ENCODE measurements around the gene ATXN2L.

The ATXN2L gene

GRCh38 chr16:28869201-28869600, 46.4 kb downstream of the ATXN2L start:
- TF ChIP-seq ZBTB7A (IDR thresholded peaks at IDR 0.05; ENCODE audit: low read depth) (no peak), TEAD4 (IDR thresholded peaks at IDR 0.05) (no peak), EP300 (IDR thresholded peaks at IDR 0.05; ENCODE audit: borderline replicate concordance) (no peak), REST (IDR thresholded peaks at IDR 0.05; ENCODE audit: low read depth) (no peak), CREB1 (IDR thresholded peaks at IDR 0.05; ENCODE audit: low read depth) (no peak), CEBPB (IDR thresholded peaks at IDR 0.05) (no peak), MAX (IDR thresholded peaks at IDR 0.05) (no peak), TAF1 (IDR thresholded peaks at IDR 0.05; ENCODE audit: low read depth) (no peak), FOXM1 (IDR thresholded peaks at IDR 0.05; ENCODE audit: borderline replicate concordance, low read depth) (no peak), EGR1 (IDR thresholded peaks at IDR 0.05) (no peak), RAD21 (IDR thresholded peaks at IDR 0.05; ENCODE audit: low read depth) (no peak), NFIC (IDR thresholded peaks at IDR 0.05) (no peak), YY1 (IDR thresholded peaks at IDR 0.05; ENCODE audit: low read depth) (no peak)

- TF ChIP-seq YY1 (IDR thresholded peaks at IDR 0.05; ENCODE audit: low read depth) (no peak), MAX (IDR thresholded peaks at IDR 0.05) (no peak), TCF12 (IDR thresholded peaks at IDR 0.05; ENCODE audit: low read depth) (no peak), EGR1 (IDR thresholded peaks at IDR 0.05) (no peak), TAF1 (IDR thresholded peaks at IDR 0.05; ENCODE audit: low read depth) (no peak), CREB1 (IDR thresholded peaks at IDR 0.05; ENCODE audit: low read depth) (no peak)
Observed at GRCh38 chr16:28872952-28873351, 50.2 kb downstream of the ATXN2L start.

GRCh38 chr16:28873543-28874201, 50.9 kb downstream of the ATXN2L start:
- TF ChIP-seq EP300 (IDR thresholded peaks at IDR 0.05; ENCODE audit: borderline replicate concordance), result no peak
- TF ChIP-seq RAD21 (IDR thresholded peaks at IDR 0.05; ENCODE audit: low read depth), result peak; percentile 29; the same call in 1 of the 2 replicates
- no peak for TF ChIP-seq YY1 (IDR thresholded peaks at IDR 0.05; ENCODE audit: low read depth)

- TF ChIP-seq TAF1 (IDR thresholded peaks at IDR 0.05; ENCODE audit: low read depth) (no peak), TEAD4 (IDR thresholded peaks at IDR 0.05) (no peak), RAD21 (IDR thresholded peaks at IDR 0.05; ENCODE audit: low read depth) (no peak), CEBPB (IDR thresholded peaks at IDR 0.05) (no peak), YY1 (IDR thresholded peaks at IDR 0.05; ENCODE audit: low read depth) (no peak), ZBTB7A (IDR thresholded peaks at IDR 0.05; ENCODE audit: low read depth) (no peak), EGR1 (IDR thresholded peaks at IDR 0.05) (no peak), EP300 (IDR thresholded peaks at IDR 0.05; ENCODE audit: borderline replicate concordance) (no peak), NFIC (IDR thresholded peaks at IDR 0.05) (no peak), FOXM1 (IDR thresholded peaks at IDR 0.05; ENCODE audit: borderline replicate concordance, low read depth) (no peak), USF1 (IDR thresholded peaks at IDR 0.05) (no peak), REST (IDR thresholded peaks at IDR 0.05; ENCODE audit: low read depth) (no peak), MAX (IDR thresholded peaks at IDR 0.05) (no peak), CREB1 (IDR thresholded peaks at IDR 0.05; ENCODE audit: low read depth) (no peak), TCF12 (IDR thresholded peaks at IDR 0.05; ENCODE audit: low read depth) (no peak)
Observed at GRCh38 chr16:28874406-28874805, 51.6 kb downstream of the ATXN2L start.

- no peak for TF ChIP-seq CREB1 (IDR thresholded peaks at IDR 0.05; ENCODE audit: low read depth)
- TF ChIP-seq REST (IDR thresholded peaks at IDR 0.05; ENCODE audit: low read depth), result no peak
- no peak for TF ChIP-seq RAD21 (IDR thresholded peaks at IDR 0.05; ENCODE audit: low read depth)
- no peak for TF ChIP-seq TEAD4 (IDR thresholded peaks at IDR 0.05)
- no peak for TF ChIP-seq YY1 (IDR thresholded peaks at IDR 0.05; ENCODE audit: low read depth)
- no peak for TF ChIP-seq USF1 (IDR thresholded peaks at IDR 0.05)
- no peak for TF ChIP-seq CEBPB (IDR thresholded peaks at IDR 0.05)
- no peak for TF ChIP-seq MAX (IDR thresholded peaks at IDR 0.05)
- no peak for TF ChIP-seq EP300 (IDR thresholded peaks at IDR 0.05; ENCODE audit: borderline replicate concordance)
- TF ChIP-seq ZBTB7A (IDR thresholded peaks at IDR 0.05; ENCODE audit: low read depth), result no peak
- TF ChIP-seq FOXM1 (IDR thresholded peaks at IDR 0.05; ENCODE audit: borderline replicate concordance, low read depth), result no peak
- TF ChIP-seq TAF1 (IDR thresholded peaks at IDR 0.05; ENCODE audit: low read depth), result no peak
- TF ChIP-seq NFIC (IDR thresholded peaks at IDR 0.05), result no peak
- no peak for TF ChIP-seq EGR1 (IDR thresholded peaks at IDR 0.05)
Observed at GRCh38 chr16:28875134-28876018, 52.6 kb downstream of the ATXN2L start.
